ENCODE data around the gene TBX15.
"Not testable (repeated sequence)": the region's sequence is repeated elsewhere in the genome, so short reads cannot be mapped to it uniquely, and the experiment has no call there.

The TBX15 gene

DNA sequence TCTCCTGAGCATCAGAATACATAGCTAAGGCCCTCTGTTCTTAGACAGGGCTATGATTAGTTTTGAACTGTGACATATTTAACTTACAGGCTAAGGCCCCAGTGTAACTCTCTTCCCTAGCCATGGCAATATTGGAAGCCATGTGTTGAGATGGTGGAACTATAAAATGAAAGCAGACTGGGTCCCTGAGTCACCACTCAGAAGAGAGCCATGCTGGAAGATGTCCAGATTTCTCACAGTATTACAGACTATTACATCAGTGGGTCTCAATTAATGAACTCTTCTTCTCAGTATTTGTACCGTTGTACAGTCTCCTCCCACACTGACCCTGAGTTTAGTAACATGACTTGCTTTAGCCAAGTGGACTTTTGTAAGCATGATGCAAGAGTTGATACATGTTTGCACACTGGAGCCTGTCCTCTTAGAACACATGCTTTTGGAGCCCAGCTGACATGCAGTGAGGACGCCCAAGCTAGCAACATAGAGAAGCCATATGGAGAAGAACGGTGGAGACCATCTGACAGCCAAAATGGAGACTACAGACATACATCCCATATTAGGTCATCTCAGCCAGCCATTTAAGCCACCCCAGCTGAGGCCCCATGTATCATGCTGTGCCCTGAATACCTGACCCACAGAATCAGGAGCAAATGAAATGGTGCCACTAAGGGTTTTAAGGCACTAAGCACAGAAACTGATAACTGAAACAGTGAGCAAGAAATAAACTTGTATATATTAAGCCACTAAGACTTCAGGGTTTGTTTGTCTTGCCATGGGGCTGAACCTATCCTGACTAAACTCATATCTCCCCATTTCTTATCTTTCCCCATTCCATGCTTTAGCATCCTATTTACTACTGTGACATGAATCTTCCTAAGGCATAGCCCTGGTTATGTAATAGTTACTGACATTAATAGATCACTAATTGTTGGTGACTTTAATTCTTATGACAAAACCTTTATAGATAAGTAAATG, 24.4 kb downstream of the TBX15 start:
- DNase-seq (ENCODE audit: low read depth) = peak; percentile 11
- no peaks in the 10 kb centered on the region for H3K9me3 ChIP-seq (ENCODE audit: control insufficient read depth, low read length)
- H3K4me3 ChIP-seq (ENCODE audit: low read length) = peak overlapping the region; percentile 18
- H3K9ac ChIP-seq (ENCODE audit: low read length) = no peak overlapping the region
- H3K4me1 ChIP-seq (ENCODE audit: control insufficient read depth, insufficient read depth, low read length) = peaks cover 57% of the 10 kb centered on the region
- H3K36me3 ChIP-seq (ENCODE audit: control insufficient read depth, insufficient read depth, low read length, severe bottlenecking) = peaks cover 10% of the 10 kb centered on the region
- H3K27me3 ChIP-seq (replicated peaks; ENCODE audit: control insufficient read depth, insufficient read depth, low read length) = no peaks in the 10 kb centered on the region

DNA sequence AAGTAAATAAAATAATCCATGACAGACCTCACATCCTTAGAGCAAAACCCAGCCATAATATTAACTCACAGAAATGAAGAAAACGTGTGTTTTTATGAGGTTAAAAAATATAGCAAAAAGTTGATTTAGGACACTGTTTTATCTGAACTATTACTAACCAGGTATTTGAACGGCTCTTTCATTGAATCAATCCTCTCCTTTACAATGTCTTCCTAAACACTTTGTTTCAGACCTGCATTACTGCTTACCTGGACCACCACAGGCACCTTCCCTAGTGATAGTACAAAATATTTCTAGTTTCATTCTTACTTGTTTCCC, 25.0 kb downstream of the TBX15 start:
- no peak for DNase-seq (ENCODE audit: low read depth)
- Histone ChIP-seq H3K4me1 (ENCODE audit: control insufficient read depth, insufficient read depth, low read length) (peaks cover 57% of the 10 kb centered on the region), H3K4me3 (ENCODE audit: low read length) (peak overlapping the region; percentile 18), H3K9me3 (ENCODE audit: control insufficient read depth, low read length) (no peaks in the 10 kb centered on the region), H3K27me3 (replicated peaks; ENCODE audit: control insufficient read depth, insufficient read depth, low read length) (no peaks in the 10 kb centered on the region), H3K9ac (ENCODE audit: low read length) (no peak overlapping the region), H3K36me3 (ENCODE audit: control insufficient read depth, insufficient read depth, low read length, severe bottlenecking) (peaks cover 5% of the 10 kb centered on the region)

DNA sequence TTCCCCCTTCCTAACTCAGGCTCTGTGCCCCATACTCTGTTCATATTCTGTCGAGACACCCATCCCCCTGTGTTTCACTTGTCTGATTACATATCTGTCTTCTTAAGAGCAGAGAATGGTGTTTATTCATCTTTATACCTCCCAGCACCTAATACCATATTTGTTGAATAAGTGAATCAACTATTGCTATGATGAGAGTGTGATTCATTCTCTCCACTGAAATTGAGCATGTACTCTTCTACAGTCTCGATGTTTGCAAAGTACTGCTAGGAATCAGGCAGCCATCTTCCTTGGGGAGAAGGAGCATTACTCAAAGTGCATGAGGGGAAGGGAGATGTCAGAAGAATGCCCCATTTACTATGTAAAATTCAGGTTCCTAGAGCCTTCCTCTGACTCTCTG, 27.0 kb downstream of the TBX15 start:
- Histone ChIP-seq H3K36me3 (ENCODE audit: control insufficient read depth, insufficient read depth, low read length, severe bottlenecking) (peaks cover 5% of the 10 kb centered on the region), H3K27me3 (replicated peaks; ENCODE audit: control insufficient read depth, insufficient read depth, low read length) (no peaks in the 10 kb centered on the region), H3K4me1 (ENCODE audit: control insufficient read depth, insufficient read depth, low read length) (peaks cover 41% of the 10 kb centered on the region), H3K9ac (ENCODE audit: low read length) (no peak overlapping the region), H3K4me3 (ENCODE audit: low read length) (no peak overlapping the region), H3K9me3 (ENCODE audit: control insufficient read depth, low read length) (no peaks in the 10 kb centered on the region)
- no peak for DNase-seq (ENCODE audit: low read depth)

DNA sequence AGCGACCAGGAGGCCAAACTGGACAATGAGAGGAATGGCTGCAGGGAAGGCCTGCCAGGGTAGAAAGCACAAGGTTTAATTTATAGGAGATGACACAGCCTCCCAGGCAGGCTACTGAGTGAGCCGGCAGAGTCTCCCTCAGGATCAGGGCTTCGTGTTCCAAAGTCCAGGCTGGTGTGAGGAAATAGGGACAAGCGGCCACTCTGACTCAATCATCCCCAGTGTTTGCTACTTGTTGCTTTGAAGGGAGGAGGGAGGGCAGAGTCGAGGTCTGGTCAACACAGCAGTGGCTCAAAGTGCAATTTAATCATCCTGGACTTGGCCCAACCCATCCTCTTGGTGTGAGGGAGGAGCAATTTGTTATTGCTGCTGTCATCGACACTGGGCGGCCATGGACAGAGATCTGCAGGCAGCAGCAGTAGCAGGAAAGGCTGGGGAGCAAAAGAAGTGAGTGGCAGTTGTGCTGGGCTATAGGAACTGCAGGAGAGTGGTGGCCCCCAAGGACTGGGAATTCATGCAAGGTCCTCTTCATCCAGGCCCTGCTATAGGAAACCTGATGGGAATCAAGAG, 27.5 kb downstream of the TBX15 start:
- peak overlapping the region; percentile 35 for H3K9ac ChIP-seq (ENCODE audit: low read length)
- H3K4me1 ChIP-seq (ENCODE audit: control insufficient read depth, insufficient read depth, low read length) = peaks cover 39% of the 10 kb centered on the region
- H3K27me3 ChIP-seq (replicated peaks; ENCODE audit: control insufficient read depth, insufficient read depth, low read length) = no peaks in the 10 kb centered on the region
- H3K36me3 ChIP-seq (ENCODE audit: control insufficient read depth, insufficient read depth, low read length, severe bottlenecking) = peaks cover 5% of the 10 kb centered on the region
- peak overlapping the region; percentile 17 for H3K4me3 ChIP-seq (ENCODE audit: low read length)
- no peak for DNase-seq (ENCODE audit: low read depth)
- no peaks in the 10 kb centered on the region for H3K9me3 ChIP-seq (ENCODE audit: control insufficient read depth, low read length)

DNA sequence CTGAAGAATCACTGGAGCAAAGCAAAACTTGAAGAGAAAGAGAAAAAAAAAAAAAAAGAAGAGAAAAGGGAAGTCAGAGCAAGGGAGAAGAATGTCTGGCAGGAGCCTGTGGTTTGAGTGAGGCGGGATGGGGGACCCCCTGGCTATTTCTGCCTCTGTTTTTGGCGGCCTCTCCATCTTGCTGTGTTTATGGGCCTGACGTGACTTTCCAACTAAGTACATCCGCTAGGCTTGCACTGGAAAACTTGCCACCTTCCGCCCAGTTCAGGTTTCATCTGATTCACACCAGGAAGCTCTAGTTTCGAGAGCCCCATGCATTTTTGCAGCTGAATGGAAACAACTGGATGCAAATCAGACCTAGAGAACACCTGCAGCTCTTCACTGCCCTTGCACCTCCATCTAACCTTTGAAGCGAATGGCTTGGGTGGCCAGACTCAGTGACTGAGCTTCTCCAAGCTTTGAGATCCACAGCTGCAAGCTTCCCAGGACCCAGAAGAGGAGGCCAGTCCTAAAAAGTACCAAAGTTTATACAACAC, 28.0 kb downstream of the TBX15 start:
- Histone ChIP-seq H3K9ac (ENCODE audit: low read length) (peak overlapping the region; percentile 35), H3K36me3 (ENCODE audit: control insufficient read depth, insufficient read depth, low read length, severe bottlenecking) (peaks cover 5% of the 10 kb centered on the region), H3K4me1 (ENCODE audit: control insufficient read depth, insufficient read depth, low read length) (peaks cover 39% of the 10 kb centered on the region), H3K27me3 (replicated peaks; ENCODE audit: control insufficient read depth, insufficient read depth, low read length) (no peaks in the 10 kb centered on the region), H3K4me3 (ENCODE audit: low read length) (peak overlapping the region; percentile 17), H3K9me3 (ENCODE audit: control insufficient read depth, low read length) (no peaks in the 10 kb centered on the region)
- DNase-seq (ENCODE audit: low read depth) = no peak

DNA sequence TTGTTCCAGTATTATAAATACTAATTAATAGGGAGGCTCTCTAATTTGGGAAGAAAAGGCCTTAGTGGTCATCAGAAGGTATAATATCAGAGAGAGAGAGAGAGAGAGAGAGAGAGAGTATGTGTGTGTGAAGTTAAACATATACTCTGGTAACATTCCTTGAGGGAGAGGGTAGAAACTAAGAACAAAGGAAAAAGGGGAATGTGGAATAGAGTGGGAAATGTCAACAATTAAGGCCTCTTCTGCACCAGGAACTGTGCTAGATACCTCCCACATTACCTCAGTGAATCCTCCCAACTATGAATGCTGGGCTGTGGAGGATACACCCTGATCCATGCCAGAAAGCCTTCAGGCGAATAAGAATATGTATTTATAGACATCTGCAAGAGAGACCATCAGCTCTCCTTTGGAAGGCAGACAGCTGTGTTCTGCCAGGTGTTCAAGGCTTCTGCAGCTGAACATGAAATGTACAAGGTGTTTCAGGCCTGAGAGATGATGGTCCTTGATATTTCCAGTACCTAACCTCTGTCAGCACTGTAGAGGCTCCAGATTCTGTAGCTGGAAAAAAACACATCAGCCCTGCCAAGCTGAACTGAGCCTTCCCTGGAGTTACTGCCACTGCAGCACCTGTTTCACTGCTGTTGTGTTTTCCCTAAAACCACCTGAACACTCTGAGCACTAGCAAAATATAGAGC, 29.1 kb downstream of the TBX15 start:
- Histone ChIP-seq H3K36me3 (ENCODE audit: control insufficient read depth, insufficient read depth, low read length, severe bottlenecking) (peaks cover 5% of the 10 kb centered on the region), H3K27me3 (replicated peaks; ENCODE audit: control insufficient read depth, insufficient read depth, low read length) (no peaks in the 10 kb centered on the region), H3K4me1 (ENCODE audit: control insufficient read depth, insufficient read depth, low read length) (peaks cover 44% of the 10 kb centered on the region), H3K9me3 (ENCODE audit: control insufficient read depth, low read length) (no peaks in the 10 kb centered on the region), H3K4me3 (ENCODE audit: low read length) (no peak overlapping the region), H3K9ac (ENCODE audit: low read length) (no peak overlapping the region)
- no peak for DNase-seq (ENCODE audit: low read depth)

DNA sequence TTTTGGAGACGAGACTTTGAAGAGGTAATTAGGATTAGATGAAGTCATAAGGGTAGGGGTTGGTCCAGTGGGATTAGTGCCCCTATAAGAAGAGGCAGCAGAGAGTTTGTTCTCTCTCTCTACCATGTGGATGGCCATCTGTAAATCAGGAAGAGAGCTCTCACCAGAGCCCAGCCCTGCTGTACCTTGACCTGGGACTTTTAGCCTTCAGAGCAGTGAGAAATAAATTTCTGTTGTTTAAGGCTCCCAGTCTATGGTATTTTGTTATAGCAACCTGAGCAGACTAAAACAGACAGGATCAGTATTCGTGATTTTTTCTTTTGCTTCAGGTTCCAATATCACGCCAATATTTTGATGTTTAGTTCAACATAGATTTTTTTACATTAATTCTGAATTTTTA, 30.0 kb downstream of the TBX15 start:
- Histone ChIP-seq H3K4me1 (ENCODE audit: control insufficient read depth, insufficient read depth, low read length) (peaks cover 36% of the 10 kb centered on the region), H3K9me3 (ENCODE audit: control insufficient read depth, low read length) (no peaks in the 10 kb centered on the region), H3K9ac (ENCODE audit: low read length) (no peak overlapping the region), H3K27me3 (replicated peaks; ENCODE audit: control insufficient read depth, insufficient read depth, low read length) (no peaks in the 10 kb centered on the region), H3K36me3 (ENCODE audit: control insufficient read depth, insufficient read depth, low read length, severe bottlenecking) (peaks cover 5% of the 10 kb centered on the region), H3K4me3 (ENCODE audit: low read length) (no peak overlapping the region)
- DNase-seq (ENCODE audit: low read depth) = no peak

DNA sequence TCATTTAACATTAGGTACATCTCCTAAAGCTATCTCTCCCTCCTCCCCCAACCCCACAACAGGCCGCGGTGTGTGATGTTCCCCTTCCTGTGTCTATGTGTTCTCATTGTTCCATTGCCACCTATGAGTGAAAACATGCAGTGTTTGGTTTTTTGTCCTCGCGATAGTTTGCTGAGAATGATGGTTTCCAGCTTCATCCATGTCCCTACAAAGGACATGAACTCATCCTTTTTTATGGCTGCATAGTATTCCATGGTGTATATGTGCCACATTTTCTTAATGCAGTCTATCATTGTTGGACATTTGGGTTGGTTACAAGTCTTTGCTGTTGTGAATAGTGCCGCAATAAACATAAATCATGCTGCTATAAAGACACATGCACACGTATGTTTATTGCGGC, 30.6 kb downstream of the TBX15 start:
- H3K9me3 ChIP-seq (ENCODE audit: control insufficient read depth, low read length); DNase-seq (ENCODE audit: low read depth); H3K9ac ChIP-seq (ENCODE audit: low read length); H3K36me3 ChIP-seq (ENCODE audit: control insufficient read depth, insufficient read depth, low read length, severe bottlenecking); H3K4me3 ChIP-seq (ENCODE audit: low read length); H3K27me3 ChIP-seq (replicated peaks; ENCODE audit: control insufficient read depth, insufficient read depth, low read length): not testable (repeated sequence)
- H3K4me1 ChIP-seq (ENCODE audit: control insufficient read depth, insufficient read depth, low read length) = peaks cover 33% of the 10 kb centered on the region

DNA sequence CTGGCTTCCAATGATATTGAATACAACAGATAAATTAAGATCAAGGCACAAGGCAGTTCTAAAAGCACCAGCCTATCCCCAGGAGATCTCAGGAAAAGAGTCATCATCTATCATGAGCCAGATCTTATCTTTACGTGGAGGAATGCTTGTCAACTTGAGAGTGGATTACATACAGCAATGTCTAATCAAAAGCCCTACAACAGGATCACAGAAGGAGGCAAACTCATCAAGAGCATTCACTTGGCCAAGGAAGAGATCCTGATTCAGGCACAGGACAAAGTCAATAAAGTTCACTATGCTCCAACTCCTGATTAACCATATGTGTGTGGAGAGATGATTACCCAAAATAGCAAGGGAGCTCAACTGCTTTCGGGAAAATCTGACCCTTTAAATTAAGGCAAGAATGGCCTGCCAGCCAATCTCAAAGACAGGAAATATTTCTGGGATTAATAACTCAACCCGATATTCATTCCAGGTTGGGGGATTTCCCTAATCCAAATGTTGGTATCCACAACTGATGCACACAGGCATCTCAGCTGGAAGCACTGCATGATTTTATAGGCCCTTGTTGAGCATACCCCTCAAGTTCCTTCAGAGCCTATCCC, 33.7 kb downstream of the TBX15 start:
- Histone ChIP-seq H3K4me1 (ENCODE audit: control insufficient read depth, insufficient read depth, low read length) (peaks cover 23% of the 10 kb centered on the region), H3K36me3 (ENCODE audit: control insufficient read depth, insufficient read depth, low read length, severe bottlenecking) (peaks cover 2% of the 10 kb centered on the region), H3K9ac (ENCODE audit: low read length) (no peak overlapping the region), H3K27me3 (replicated peaks; ENCODE audit: control insufficient read depth, insufficient read depth, low read length) (no peaks in the 10 kb centered on the region), H3K4me3 (ENCODE audit: low read length) (no peak overlapping the region), H3K9me3 (ENCODE audit: control insufficient read depth, low read length) (no peaks in the 10 kb centered on the region)
- no peak for DNase-seq (ENCODE audit: low read depth)

DNA sequence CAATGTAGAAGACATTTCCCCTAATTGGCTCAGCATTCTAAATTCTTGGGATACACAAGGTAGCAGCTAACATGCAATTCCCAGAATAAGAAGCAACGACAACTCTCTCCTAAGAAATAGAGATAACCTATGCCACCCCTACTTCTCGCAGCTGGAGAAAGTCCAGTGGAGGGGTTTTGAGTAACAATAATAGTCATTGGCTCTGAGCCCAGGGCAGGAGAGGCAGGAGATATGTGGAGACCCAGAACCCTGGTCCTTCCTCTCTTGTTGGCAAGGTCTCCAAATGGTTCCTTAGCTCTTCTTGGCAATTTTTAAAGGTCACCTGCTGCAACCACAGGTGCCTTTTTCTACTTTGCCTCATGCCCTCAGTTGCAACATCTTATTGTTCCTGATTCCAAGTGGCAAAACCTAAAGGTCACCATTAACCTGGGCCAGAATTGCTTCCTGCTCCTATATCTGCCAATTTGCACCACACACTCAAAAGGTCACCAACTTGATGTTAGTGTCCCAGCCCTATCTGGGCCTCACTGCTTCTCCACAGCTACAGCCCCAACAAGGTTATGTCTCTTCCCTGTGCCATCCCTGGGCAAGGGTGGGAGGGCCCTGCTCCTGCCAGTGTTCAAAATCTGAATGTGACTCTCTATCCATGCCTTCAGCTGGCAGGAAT, 36.7 kb downstream of the TBX15 start:
- Histone ChIP-seq H3K27me3 (replicated peaks; ENCODE audit: control insufficient read depth, insufficient read depth, low read length) (no peaks in the 10 kb centered on the region), H3K9me3 (ENCODE audit: control insufficient read depth, low read length) (no peaks in the 10 kb centered on the region), H3K9ac (ENCODE audit: low read length) (no peak overlapping the region), H3K4me3 (ENCODE audit: low read length) (no peak overlapping the region), H3K36me3 (ENCODE audit: control insufficient read depth, insufficient read depth, low read length, severe bottlenecking) (no peaks in the 10 kb centered on the region), H3K4me1 (ENCODE audit: control insufficient read depth, insufficient read depth, low read length) (peaks cover 51% of the 10 kb centered on the region)
- no peak for DNase-seq (ENCODE audit: low read depth)
